ENCODE measurements around the gene ZDHHC24.
"Not testable (repeated sequence)": the region's sequence is repeated elsewhere in the genome, so short reads cannot be mapped to it uniquely, and the experiment has no call there.

The ZDHHC24 gene, protein sequence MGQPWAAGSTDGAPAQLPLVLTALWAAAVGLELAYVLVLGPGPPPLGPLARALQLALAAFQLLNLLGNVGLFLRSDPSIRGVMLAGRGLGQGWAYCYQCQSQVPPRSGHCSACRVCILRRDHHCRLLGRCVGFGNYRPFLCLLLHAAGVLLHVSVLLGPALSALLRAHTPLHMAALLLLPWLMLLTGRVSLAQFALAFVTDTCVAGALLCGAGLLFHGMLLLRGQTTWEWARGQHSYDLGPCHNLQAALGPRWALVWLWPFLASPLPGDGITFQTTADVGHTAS

DNA sequence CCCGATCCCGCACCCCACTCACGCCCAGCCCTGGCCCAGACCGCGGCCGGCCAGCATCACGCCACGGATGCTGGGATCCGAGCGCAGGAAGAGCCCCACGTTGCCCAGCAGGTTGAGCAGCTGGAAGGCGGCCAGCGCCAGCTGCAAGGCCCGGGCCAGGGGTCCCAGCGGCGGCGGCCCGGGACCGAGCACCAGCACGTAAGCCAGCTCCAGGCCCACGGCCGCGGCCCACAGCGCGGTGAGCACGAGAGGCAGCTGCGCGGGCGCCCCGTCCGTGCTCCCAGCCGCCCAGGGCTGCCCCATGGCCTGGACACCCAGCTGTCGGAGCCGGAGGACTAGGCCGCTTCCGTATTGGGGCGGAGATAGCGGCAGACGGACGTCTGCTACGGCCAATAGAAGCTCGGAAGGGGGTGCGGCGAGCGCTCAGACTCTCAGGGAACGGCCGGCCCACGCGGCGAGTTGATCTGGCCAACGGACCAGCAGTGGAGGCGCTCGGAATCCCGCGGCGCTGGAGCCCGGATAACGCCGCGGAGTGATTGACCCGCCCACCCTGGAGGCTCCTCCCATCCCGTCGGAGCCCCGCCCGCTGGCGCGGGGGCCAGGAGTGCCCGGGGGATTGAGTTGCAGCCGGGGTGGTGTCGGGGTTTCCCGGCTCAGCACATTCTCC lies at the start of gene ZDHHC24:
TSS of gene ZDHHC24 (minus strand) at position 348 of the 667 bp plus-strand sequence. CDS start at position 303, 45 bp downstream.
- no peaks in the 10 kb centered on the region for H3K27me3 ChIP-seq (ENCODE audit: control insufficient read depth in 1 of 2, insufficient read depth in 2 of 2, low read length in 2 of 2)
- peaks cover 11 to 14% of the 10 kb centered on the region in 2 donors for H3K36me3 ChIP-seq (ENCODE audit: control insufficient read depth in 2 of 2, insufficient read depth in 2 of 2, low read length in 2 of 2)
- H3K9ac ChIP-seq (ENCODE audit: low read length in 2 of 2) = peak within 1 kb of the TSS; percentile 78 to 81
- peaks cover 33% of the 10 kb centered on the region for H3K4me1 ChIP-seq (ENCODE audit: control insufficient read depth, insufficient read depth, low read length)
- no peaks in the 10 kb centered on the region for H3K9me3 ChIP-seq (ENCODE audit: control insufficient read depth in 2 of 2, low read length in 2 of 2)
- peak within 1 kb of the TSS; percentile 75 to 80 for H3K4me3 ChIP-seq (ENCODE audit: low read length in 2 of 2)
- H3K27ac ChIP-seq (ENCODE audit: low read length) = peak within 1 kb of the TSS; percentile 60

DNA sequence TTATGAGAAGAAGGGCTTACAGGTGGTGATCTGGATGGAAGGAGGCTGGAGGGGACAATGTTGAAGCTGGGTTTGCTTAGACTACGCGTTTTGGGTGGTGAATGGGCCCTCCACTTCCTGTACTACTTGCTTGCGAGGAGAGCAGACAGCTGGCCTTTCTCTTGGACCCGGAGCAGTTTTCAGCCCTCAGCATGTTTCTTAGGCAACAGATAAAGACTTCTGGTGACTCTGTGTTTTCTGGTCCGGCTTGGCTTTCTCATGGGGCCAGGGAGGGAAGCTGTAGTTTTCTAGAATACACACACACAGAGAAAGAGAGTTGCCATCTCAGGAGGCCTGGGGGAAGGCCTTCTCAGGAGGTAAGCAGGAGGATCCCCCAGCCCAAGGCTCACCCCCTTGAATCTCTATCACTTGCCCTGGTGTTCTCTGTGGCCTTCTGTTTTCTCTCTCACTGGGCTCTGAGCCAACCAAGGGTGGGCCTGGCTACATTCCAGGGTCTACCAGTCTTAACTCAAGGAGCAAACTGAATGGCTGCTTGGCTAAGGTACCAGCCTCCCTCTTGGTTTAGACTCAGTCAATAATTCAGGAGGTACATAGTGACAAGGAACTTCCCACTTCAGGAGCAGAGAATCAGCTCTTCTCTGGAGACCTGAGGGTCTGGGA lies 49.5 kb upstream of the ZDHHC24 start:
- Histone ChIP-seq H3K4me1 (ENCODE audit: control insufficient read depth, insufficient read depth, low read length) (peaks cover 32% of the 10 kb centered on the region), H3K27ac (ENCODE audit: low read length) (peak overlapping the region; percentile 53), H3K27me3 (ENCODE audit: control insufficient read depth in 1 of 2, insufficient read depth in 2 of 2, low read length in 2 of 2) (no peaks in the 10 kb centered on the region), H3K9ac (ENCODE audit: low read length in 2 of 2) (peak overlapping the region in 1 of 2 donors; percentile 51), H3K4me3 (ENCODE audit: low read length in 2 of 2) (peak overlapping the region in 1 of 2 donors; percentile 49), H3K36me3 (ENCODE audit: control insufficient read depth in 2 of 2, insufficient read depth in 2 of 2, low read length in 2 of 2) (peaks cover 10 to 11% of the 10 kb centered on the region in 2 donors), H3K9me3 (ENCODE audit: control insufficient read depth in 2 of 2, low read length in 2 of 2) (no peaks in the 10 kb centered on the region)

DNA sequence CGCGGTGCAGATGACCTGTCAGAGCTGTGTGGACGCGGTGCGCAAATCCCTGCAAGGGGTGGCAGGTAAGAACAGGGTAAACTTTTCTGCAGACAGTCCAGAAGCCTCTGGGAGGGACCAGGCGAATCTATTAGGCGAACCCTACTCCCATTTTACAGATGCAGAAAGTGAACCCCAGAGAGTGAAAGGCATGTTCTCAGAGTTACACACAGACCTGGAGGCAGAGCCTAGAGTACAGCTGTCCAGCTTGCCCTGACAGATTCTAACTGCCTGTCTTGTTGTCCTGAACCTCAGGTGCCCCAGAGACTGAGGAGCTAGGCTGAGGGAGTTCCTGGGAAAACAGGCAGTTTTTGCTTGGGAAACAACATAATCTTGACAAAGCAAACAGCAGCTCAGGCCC lies 47.8 kb upstream of the ZDHHC24 start:
- peaks cover 32% of the 10 kb centered on the region for H3K4me1 ChIP-seq (ENCODE audit: control insufficient read depth, insufficient read depth, low read length)
- H3K9me3 ChIP-seq (ENCODE audit: control insufficient read depth in 2 of 2, low read length in 2 of 2) = no peaks in the 10 kb centered on the region
- H3K36me3 ChIP-seq (ENCODE audit: control insufficient read depth in 2 of 2, insufficient read depth in 2 of 2, low read length in 2 of 2) = no peaks in the 10 kb centered on the region
- H3K27ac ChIP-seq (ENCODE audit: low read length) = peak overlapping the region; percentile 76
- H3K4me3 ChIP-seq (ENCODE audit: low read length in 2 of 2) = peak overlapping the region; percentile 83 to 94
- H3K9ac ChIP-seq (ENCODE audit: low read length in 2 of 2) = peak overlapping the region; percentile 74 to 92
- no peaks in the 10 kb centered on the region for H3K27me3 ChIP-seq (ENCODE audit: control insufficient read depth in 1 of 2, insufficient read depth in 2 of 2, low read length in 2 of 2)

DNA sequence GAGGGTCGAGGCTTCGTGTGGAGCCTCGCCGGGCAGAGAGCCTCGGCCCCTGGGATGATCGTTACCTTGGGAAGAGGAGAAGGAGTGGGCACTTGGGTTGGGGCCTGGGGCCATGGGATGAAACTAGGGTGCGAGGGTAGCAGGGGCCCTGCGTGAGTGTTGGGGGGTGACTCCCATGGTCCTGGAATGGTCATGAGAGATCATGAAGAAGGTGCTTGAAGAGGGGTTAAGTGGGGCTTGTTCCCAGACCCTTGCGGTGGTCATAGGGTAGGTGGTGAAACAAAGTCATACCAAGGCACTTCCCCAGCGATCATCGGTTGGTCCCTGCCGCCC lies 47.4 kb upstream of the ZDHHC24 start:
- no peaks in the 10 kb centered on the region for H3K9me3 ChIP-seq (ENCODE audit: control insufficient read depth in 2 of 2, low read length in 2 of 2)
- H3K9ac ChIP-seq (ENCODE audit: low read length in 2 of 2) = peak overlapping the region; percentile 74 to 92
- H3K27ac ChIP-seq (ENCODE audit: low read length) = peak overlapping the region; percentile 76
- no peaks in the 10 kb centered on the region for H3K36me3 ChIP-seq (ENCODE audit: control insufficient read depth in 2 of 2, insufficient read depth in 2 of 2, low read length in 2 of 2)
- H3K27me3 ChIP-seq (ENCODE audit: control insufficient read depth in 1 of 2, insufficient read depth in 2 of 2, low read length in 2 of 2) = no peaks in the 10 kb centered on the region
- H3K4me3 ChIP-seq (ENCODE audit: low read length in 2 of 2) = peak overlapping the region; percentile 83 to 94
- peaks cover 32% of the 10 kb centered on the region for H3K4me1 ChIP-seq (ENCODE audit: control insufficient read depth, insufficient read depth, low read length)

DNA sequence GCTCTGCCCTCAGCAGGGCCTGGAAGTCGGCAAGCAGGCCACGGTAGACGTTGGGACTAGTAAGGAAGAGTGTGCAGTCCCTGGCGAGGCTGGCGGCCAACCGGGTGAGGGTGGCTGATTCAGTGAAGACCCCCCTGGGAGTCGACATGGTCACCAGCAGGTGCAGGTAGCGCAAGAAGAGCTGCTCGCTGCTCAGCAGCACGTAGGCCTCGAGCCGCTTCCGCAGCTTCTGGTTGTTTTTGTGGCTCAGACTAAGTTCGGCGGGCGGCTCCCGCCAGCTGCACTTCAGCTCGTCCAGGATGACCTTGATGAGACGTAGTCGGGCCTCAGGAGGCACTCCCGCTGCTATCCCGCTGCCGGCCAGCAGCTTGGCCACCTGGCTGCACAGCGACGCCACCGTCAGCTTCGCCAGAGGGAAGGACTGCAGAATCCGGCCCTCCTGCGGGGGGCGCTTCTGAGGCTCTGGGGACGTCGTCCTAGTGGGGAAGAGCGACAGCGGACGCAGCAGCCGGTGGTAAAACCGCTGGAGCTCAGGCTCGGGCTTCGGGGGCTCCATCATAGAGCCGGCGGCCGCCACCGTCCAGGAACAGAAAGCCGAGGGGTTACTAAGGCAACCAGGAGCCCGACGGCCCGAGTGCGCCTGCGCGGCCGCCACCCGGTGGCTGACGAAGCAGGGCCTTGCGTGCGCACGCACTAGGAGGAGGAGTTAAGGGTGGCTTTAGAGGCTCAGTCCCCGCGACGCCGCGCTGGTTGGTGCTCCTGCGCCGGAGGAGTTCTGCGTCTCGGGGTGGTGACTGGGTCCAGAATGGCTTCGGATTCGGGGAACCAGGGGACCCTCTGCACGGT lies 46.8 kb upstream of the ZDHHC24 start, which contains the start of the genes CCDC87 and CCS:
TSS of gene CCDC87 (minus strand) at position 607 of the 846 bp plus-strand sequence. CDS start at position 559, 48 bp downstream.
TSS of gene CCS (plus strand) at position 729 of the 846 bp plus-strand sequence. CDS start at position 806, 77 bp downstream.
- Histone ChIP-seq H3K4me1 (ENCODE audit: control insufficient read depth, insufficient read depth, low read length) (peaks cover 32% of the 10 kb centered on the region), H3K4me3 (ENCODE audit: low read length in 2 of 2) (peak within 1 kb of the TSS; percentile 83 to 94), H3K27me3 (ENCODE audit: control insufficient read depth in 1 of 2, insufficient read depth in 2 of 2, low read length in 2 of 2) (no peaks in the 10 kb centered on the region), H3K9me3 (ENCODE audit: control insufficient read depth in 2 of 2, low read length in 2 of 2) (no peaks in the 10 kb centered on the region), H3K36me3 (ENCODE audit: control insufficient read depth in 2 of 2, insufficient read depth in 2 of 2, low read length in 2 of 2) (no peaks in the 10 kb centered on the region), H3K9ac (ENCODE audit: low read length in 2 of 2) (peak within 1 kb of the TSS; percentile 74 to 92), H3K27ac (ENCODE audit: low read length) (peak within 1 kb of the TSS; percentile 76)

DNA sequence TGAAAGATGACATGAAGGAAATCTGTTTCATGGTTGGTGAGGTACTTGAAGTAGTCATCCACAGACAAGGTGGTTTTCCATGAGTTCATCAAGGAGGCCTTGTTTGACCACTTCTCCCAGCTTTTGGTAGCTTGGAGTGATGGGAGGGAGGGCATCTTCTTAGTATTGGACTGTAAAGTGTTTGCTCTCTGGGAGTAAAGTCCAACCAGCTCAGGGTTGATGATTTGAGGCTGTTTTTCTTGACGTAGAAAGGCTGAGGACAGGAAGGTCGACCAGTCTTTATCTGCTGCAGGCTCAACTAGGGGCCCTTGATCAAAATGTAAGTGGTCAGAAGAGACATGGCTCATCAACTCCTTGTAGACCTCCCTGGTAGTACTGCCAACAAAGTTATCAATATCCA lies 45.3 kb upstream of the ZDHHC24 start:
- Histone ChIP-seq H3K9me3 (ENCODE audit: control insufficient read depth in 2 of 2, low read length in 2 of 2) (no peaks in the 10 kb centered on the region), H3K4me3 (ENCODE audit: low read length in 2 of 2) (no peak overlapping the region), H3K36me3 (ENCODE audit: control insufficient read depth in 2 of 2, insufficient read depth in 2 of 2, low read length in 2 of 2) (no peaks in the 10 kb centered on the region), H3K9ac (ENCODE audit: low read length in 2 of 2) (no peak overlapping the region), H3K27ac (ENCODE audit: low read length) (no peak overlapping the region), H3K27me3 (ENCODE audit: control insufficient read depth in 1 of 2, insufficient read depth in 2 of 2, low read length in 2 of 2) (no peaks in the 10 kb centered on the region), H3K4me1 (ENCODE audit: control insufficient read depth, insufficient read depth, low read length) (peaks cover 32% of the 10 kb centered on the region)

DNA sequence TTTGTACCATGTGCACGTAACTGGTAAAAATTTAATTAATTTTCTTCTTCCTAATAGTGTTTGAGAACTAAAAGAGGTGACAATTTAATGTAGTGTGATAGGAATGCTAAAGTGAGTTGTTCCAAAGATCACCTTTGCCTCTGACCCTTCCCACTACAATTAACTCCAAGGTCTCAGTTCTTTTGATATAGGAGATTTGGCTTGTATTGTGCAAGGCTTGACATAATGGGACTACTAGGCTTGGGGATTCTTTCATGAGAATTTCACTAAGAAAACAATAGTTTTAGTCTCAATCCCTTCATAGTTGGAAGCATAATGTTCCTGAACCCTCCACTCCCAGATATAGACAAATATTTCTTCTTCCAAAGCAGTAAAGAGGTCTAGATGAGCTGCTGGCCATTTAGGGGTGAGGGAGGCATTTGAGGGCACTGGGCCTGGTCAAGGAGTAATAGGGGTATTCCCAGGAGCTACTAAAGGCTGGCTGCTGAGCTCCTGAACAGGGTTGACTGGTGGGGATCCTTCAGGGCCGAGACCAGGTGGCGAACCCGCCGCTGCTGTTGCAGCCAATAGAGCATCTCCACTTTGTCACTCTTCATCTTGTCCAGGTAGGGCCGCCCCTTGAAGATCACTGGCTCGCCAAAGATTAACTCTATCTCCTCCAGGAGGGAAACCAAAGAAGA lies 44.3 kb upstream of the ZDHHC24 start:
- H3K36me3 ChIP-seq (ENCODE audit: control insufficient read depth in 2 of 2, insufficient read depth in 2 of 2, low read length in 2 of 2) = no peaks in the 10 kb centered on the region
- H3K4me3 ChIP-seq (ENCODE audit: low read length in 2 of 2) = no peak overlapping the region
- no peak overlapping the region for H3K27ac ChIP-seq (ENCODE audit: low read length)
- H3K9me3 ChIP-seq (ENCODE audit: control insufficient read depth in 2 of 2, low read length in 2 of 2) = no peaks in the 10 kb centered on the region
- peaks cover 25% of the 10 kb centered on the region for H3K4me1 ChIP-seq (ENCODE audit: control insufficient read depth, insufficient read depth, low read length)
- H3K27me3 ChIP-seq (ENCODE audit: control insufficient read depth in 1 of 2, insufficient read depth in 2 of 2, low read length in 2 of 2) = no peaks in the 10 kb centered on the region
- H3K9ac ChIP-seq (ENCODE audit: low read length in 2 of 2) = no peak overlapping the region

DNA sequence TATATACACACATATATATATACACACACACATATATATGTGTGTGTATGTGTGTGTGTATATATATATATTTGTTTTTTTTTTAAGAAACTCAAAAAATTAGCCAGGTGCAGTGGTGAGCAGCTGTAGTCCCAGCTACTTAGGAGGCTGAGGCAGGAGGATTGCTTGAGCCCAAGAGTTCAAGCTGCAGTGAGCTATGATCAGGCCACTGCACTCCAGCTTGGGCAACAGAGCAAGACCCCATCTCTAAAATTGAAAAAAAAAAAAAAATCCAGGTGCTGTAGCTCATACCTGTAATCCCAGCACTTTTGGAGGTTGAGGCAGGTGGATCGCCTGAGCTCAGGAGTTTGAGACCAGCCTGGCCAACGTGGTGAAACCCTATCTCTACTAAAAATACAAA lies 43.5 kb upstream of the ZDHHC24 start:
- peaks cover 17% of the 10 kb centered on the region for H3K4me1 ChIP-seq (ENCODE audit: control insufficient read depth, insufficient read depth, low read length)
- not testable (repeated sequence) for H3K36me3 ChIP-seq (ENCODE audit: control insufficient read depth in 2 of 2, insufficient read depth in 2 of 2, low read length in 2 of 2); H3K9me3 ChIP-seq (ENCODE audit: control insufficient read depth in 2 of 2, low read length in 2 of 2); H3K9ac ChIP-seq (ENCODE audit: low read length in 2 of 2); H3K27ac ChIP-seq (ENCODE audit: low read length); H3K4me3 ChIP-seq (ENCODE audit: low read length in 2 of 2); H3K27me3 ChIP-seq (ENCODE audit: control insufficient read depth in 1 of 2, insufficient read depth in 2 of 2, low read length in 2 of 2)

DNA sequence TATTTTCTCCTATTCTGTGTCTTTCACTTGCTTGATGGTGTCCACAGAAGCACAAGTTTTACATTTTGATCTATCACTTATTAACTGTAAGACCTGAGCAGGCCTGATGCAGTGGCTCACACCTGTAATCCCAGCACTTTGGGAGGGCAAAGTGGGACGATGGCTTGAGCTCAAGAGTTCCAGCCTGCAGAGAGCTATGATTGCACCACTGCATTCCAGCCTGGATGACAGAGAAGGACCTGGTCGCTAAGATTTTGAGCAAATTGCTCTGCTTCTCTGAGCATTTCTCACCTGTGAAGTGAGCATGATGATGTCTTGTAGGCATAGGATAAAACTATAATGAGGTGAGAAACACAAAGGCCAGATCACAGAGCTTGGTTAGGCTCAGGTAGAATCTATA lies 40.3 kb upstream of the ZDHHC24 start:
- Histone ChIP-seq H3K27ac (ENCODE audit: low read length) (no peak overlapping the region), H3K4me1 (ENCODE audit: control insufficient read depth, insufficient read depth, low read length) (no peaks in the 10 kb centered on the region), H3K4me3 (ENCODE audit: low read length in 2 of 2) (no peak overlapping the region), H3K9me3 (ENCODE audit: control insufficient read depth in 2 of 2, low read length in 2 of 2) (no peaks in the 10 kb centered on the region), H3K9ac (ENCODE audit: low read length in 2 of 2) (no peak overlapping the region), H3K36me3 (ENCODE audit: control insufficient read depth in 2 of 2, insufficient read depth in 2 of 2, low read length in 2 of 2) (no peaks in the 10 kb centered on the region), H3K27me3 (ENCODE audit: control insufficient read depth in 1 of 2, insufficient read depth in 2 of 2, low read length in 2 of 2) (no peaks in the 10 kb centered on the region)

DNA sequence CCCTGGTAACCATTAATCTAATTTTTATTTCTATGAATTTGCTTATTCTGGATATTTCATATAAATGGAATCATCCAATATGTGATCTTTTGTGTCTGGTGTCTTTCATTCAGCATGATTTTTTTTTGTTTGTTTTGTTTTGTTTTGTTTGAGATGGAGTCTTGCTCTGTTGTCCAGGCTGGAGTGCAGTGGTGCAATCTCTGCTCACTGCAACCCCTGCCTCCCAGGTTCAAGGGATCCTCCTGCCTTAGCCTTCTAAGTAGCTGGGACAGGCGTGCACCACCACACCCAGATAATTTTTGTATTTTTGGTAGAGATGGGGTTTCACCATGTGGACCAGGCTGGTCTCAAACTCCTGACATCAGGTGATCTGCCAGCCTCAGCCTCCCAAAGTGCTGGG lies 39.6 kb upstream of the ZDHHC24 start:
- H3K4me1 ChIP-seq (ENCODE audit: control insufficient read depth, insufficient read depth, low read length); H3K27ac ChIP-seq (ENCODE audit: low read length); H3K27me3 ChIP-seq (ENCODE audit: control insufficient read depth in 1 of 2, insufficient read depth in 2 of 2, low read length in 2 of 2); H3K9me3 ChIP-seq (ENCODE audit: control insufficient read depth in 2 of 2, low read length in 2 of 2); H3K36me3 ChIP-seq (ENCODE audit: control insufficient read depth in 2 of 2, insufficient read depth in 2 of 2, low read length in 2 of 2); H3K4me3 ChIP-seq (ENCODE audit: low read length in 2 of 2); H3K9ac ChIP-seq (ENCODE audit: low read length in 2 of 2): not testable (repeated sequence)

Measured in stomach smooth muscle (tissue), 2 donors.